Gastrocnemius medialis (tissue), 4 donors: ENCODE data around the gene AHI1. TPM values are rescaled to one million over a fixed set of nuclear protein-coding genes. Genes with fewer than 3 reads are reported as not detected.

Experiments
- ATAC-seq, 2 donors: fragments of 150-250 bp; one replicate each; pipeline ENCODE4 v1.9.1; 2016
- DNase-seq, 2 donors: peaks; one replicate each; pipeline ENCODE4 v3.0.0-alpha.2; 2019
- H3K27ac ChIP-seq, 4 donors: fragments of 200-600 bp; sonication (generic); 1 replicate in 1 of 4; 2 replicates in 3 of 4; pipeline ENCODE4 v1.5.1; 2016 to 2018; ENCODE audit warnings: mild to moderate bottlenecking in 2 of 4, moderate library complexity in 1 of 4
- H3K27me3 ChIP-seq, 3 donors: fragments of 200-600 bp; sonication (generic) in 2 of 3; 1 replicate in 1 of 3; 2 replicates in 2 of 3; pipeline versions ENCODE4 v1.5.1 to v1.6.0; 2016 to 2019; ENCODE audit warnings: mild to moderate bottlenecking in 1 of 3, moderate library complexity in 1 of 3
- H3K36me3 ChIP-seq, 2 donors: fragments of 200-600 bp; sonication (generic) in 1 of 2; one replicate each; pipeline ENCODE4 v1.5.1; 2017 to 2018
- H3K4me1 ChIP-seq, 2 donors: fragments of 200-600 bp; sonication (generic) in 1 of 2; one replicate each; pipeline ENCODE4 v1.5.1; 2016 to 2017; ENCODE audit warnings: mild to moderate bottlenecking in 2 of 2
- H3K4me3 ChIP-seq, 4 donors: fragments of 200-600 bp; sonication (generic) in 3 of 4; 1 replicate in 1 of 4; 2 replicates in 3 of 4; pipeline ENCODE4 v1.5.1; 2016 to 2019; ENCODE audit warnings: mild to moderate bottlenecking in 2 of 4
- H3K9me3 ChIP-seq, 3 donors: fragments of 200-600 bp; sonication (generic) in 2 of 3; 1 replicate in 1 of 3; 2 replicates in 2 of 3; pipeline ENCODE4 v1.5.1; 2016 to 2019
- CTCF ChIP-seq, 5 experiments: fragments of 450-650 bp in 3 of 5; fragments of 200-600 bp in 2 of 5; sonication (generic) in 2 of 5; IDR thresholded peaks in 4 of 5; conservative IDR thresholded peaks in 1 of 5; 1 replicate in 4 of 5; 2 replicates in 1 of 5; pipeline ENCODE4 v1.5.1; 2016 to 2019; ENCODE audit warnings: antibody characterized with exemption in 5 of 5, mild to moderate bottlenecking in 3 of 5, moderate library complexity in 3 of 5
- POLR2A ChIP-seq, 2 donors: fragments of 450-650 bp; IDR thresholded peaks; one replicate each; pipeline ENCODE4 v1.6.1; 2017; ENCODE audit warnings: antibody characterized with exemption in 2 of 2, mild to moderate bottlenecking in 2 of 2, moderate library complexity in 2 of 2
- in situ Hi-C, 4 donors: fragments of 200-750 bp; cut with MboI; loops; one replicate each; pipeline versions ENCODE4 v1.15.0 to v1.8.0; 2017; ENCODE audit warnings: low sequenced_read_pairs in 4 of 4
- intact Hi-C: fragments of 100-400 bp; cut with DNase I; formaldehyde crosslinking; loops from one replicate; pipeline ENCODE4 v1.15.1; 2023; ENCODE audit warnings: low total_unique reads
- total RNA-seq, 4 donors: library from RNA; depleted of rRNA; stranded (reverse); fragments of >200 nt; gene quantifications; one replicate each; pipeline versions ENCODE4 v1.1.0 to v1.2.3, GENCODE V29; 2016

Gene AHI1
- total RNA-seq, 4 donors from 2014 or later = 3.5 to 16.8 (median 8.2) TPM

- ATAC-seq (no peak), DNase-seq (no peak)
- TF ChIP-seq CTCF (IDR thresholded peaks at IDR 0.05 in 4 of 5, conservative IDR thresholded peaks at IDR 0.05 in 1 of 5) = no peak
- Histone ChIP-seq H3K36me3 (no peaks in the 10 kb centered on the region), H3K4me3 (no peak overlapping the region), H3K4me1 (no peaks in the 10 kb centered on the region), H3K27me3 (no peaks in the 10 kb centered on the region), H3K9me3 (no peaks in the 10 kb centered on the region), H3K27ac (no peak overlapping the region)
- in situ Hi-C loops = no loop called here
- intact Hi-C loops = no loop called here
These were observed 217.0 kb downstream of the AHI1 start for GRCh38 chr6:135280375-135281136.

GRCh38 chr6:135277422-135277821, 220.1 kb downstream of the AHI1 start:
- TF ChIP-seq CTCF (IDR thresholded peaks at IDR 0.05 in 4 of 5, conservative IDR thresholded peaks at IDR 0.05 in 1 of 5) = no peak
- TF ChIP-seq POLR2A (IDR thresholded peaks at IDR 0.05) = no peak
- DNase-seq (no peak), ATAC-seq (no peak)
- Histone ChIP-seq H3K4me3 (no peak overlapping the region), H3K27ac (no peak overlapping the region), H3K9me3 (no peaks in the 10 kb centered on the region), H3K36me3 (no peaks in the 10 kb centered on the region), H3K27me3 (no peaks in the 10 kb centered on the region), H3K4me1 (no peaks in the 10 kb centered on the region)
- in situ Hi-C loops (no loop called here), intact Hi-C loops (no loop called here)

- ATAC-seq (no peak), DNase-seq (no peak)
- no peaks in the 10 kb centered on the region for H3K4me1 ChIP-seq
- intact Hi-C loops (no loop called here), in situ Hi-C loops (no loop called here)
- H3K36me3 ChIP-seq = no peaks in the 10 kb centered on the region
- no peaks in the 10 kb centered on the region for H3K27me3 ChIP-seq
- no peak overlapping the region for H3K4me3 ChIP-seq
- no peak overlapping the region for H3K27ac ChIP-seq
- no peaks in the 10 kb centered on the region for H3K9me3 ChIP-seq
- TF ChIP-seq CTCF (IDR thresholded peaks at IDR 0.05 in 4 of 5, conservative IDR thresholded peaks at IDR 0.05 in 1 of 5) (no peak), POLR2A (IDR thresholded peaks at IDR 0.05) (no peak)
These were observed 222.8 kb downstream of the AHI1 start for GRCh38 chr6:135274561-135275293.

GRCh38 chr6:135271626-135272025, 225.9 kb downstream of the AHI1 start:
- no peak overlapping the region for H3K4me3 ChIP-seq
- intact Hi-C loops = no loop called here
- H3K4me1 ChIP-seq = no peaks in the 10 kb centered on the region
- no peaks in the 10 kb centered on the region for H3K27me3 ChIP-seq
- no peaks in the 10 kb centered on the region for H3K36me3 ChIP-seq
- ATAC-seq (no peak), DNase-seq (no peak)
- TF ChIP-seq POLR2A (IDR thresholded peaks at IDR 0.05) (no peak), CTCF (IDR thresholded peaks at IDR 0.05 in 4 of 5, conservative IDR thresholded peaks at IDR 0.05 in 1 of 5) (no peak)
- in situ Hi-C loops = no loop called here
- no peak overlapping the region for H3K27ac ChIP-seq
- H3K9me3 ChIP-seq = no peaks in the 10 kb centered on the region
